ENCODE data around the gene CENPK.

GRCh38 chr5:65508978-65509377, 54.0 kb downstream of the CENPK start:
- no peak for TF ChIP-seq CTCF (conservative IDR thresholded peaks at IDR 0.05; ENCODE audit: low read depth, low read length)
- TF ChIP-seq EZH2 (IDR thresholded peaks at IDR 0.05; ENCODE audit: borderline replicate concordance, low read depth, low read length, poor library complexity, severe bottlenecking), result no peak
